HepG2 (cell line): ENCODE data around the gene SLAMF8. TPM values are rescaled to one million over a fixed set of nuclear protein-coding genes. Genes with fewer than 3 reads are reported as not detected.

Experiments used
- ATAC-seq: fragments of 200-7000 bp; cut with Tn5 transposase; 3 replicates; pipeline ENCODE4 v1.9.1; 2020; ENCODE audit warnings: mild to moderate bottlenecking, moderate library complexity
- BruUV-seq: library from RNA; stranded (reverse); fragments of 400-500 nt; replicated peaks from 2 replicates; lab custom pipeline; 2021; lab: Mats Ljungman, UMichigan
- CTCF ChIA-PET: fragments of 300-600 bp; formaldehyde crosslinking; extraction: SDS; loops from one replicate; lab custom pipeline; 2021; ENCODE audit warnings: low total read pairs, inconsistent platforms, low intra/inter-chr PET ratio; lab: Yijun Ruan, JAX
- POLR2A ChIA-PET: fragments of 350-600 bp; sonication (Branson Sonifier 250); formaldehyde crosslinking; loops from one replicate; lab custom pipeline; 2020; ENCODE audit warnings: antibody characterized with exemption, inconsistent platforms; lab: Yijun Ruan, JAX
- DNase-seq: peaks from one replicate; pipeline ENCODE4 v3.0.0-alpha.2; 2015; ENCODE audit warnings: low spot score
- FAIRE-seq: peaks from 3 replicates; lab custom pipeline; 2011; peaks lifted over from hg19 to GRCh38; lab: Jason Lieb, UNC
- H2AFZ ChIP-seq: one replicate; pipeline ENCODE4 v1.6.1; 2011; ENCODE audit warnings: low read length, inconsistent platforms
- H3K27ac ChIP-seq: fragments of 300-600 bp; 3 replicates; pipeline ENCODE4 v1.8.0; 2011; ENCODE audit warnings: mixed run types, mild to moderate bottlenecking, mixed read lengths, low read length, inconsistent platforms; ENCODE audit not compliant: insufficient read depth; ENCODE audit errors: extremely low read length
- H3K27me3 ChIP-seq, 2 experiments: fragments of 200-600 bp in 1 of 2; 2 replicates in 1 of 2; 3 replicates in 1 of 2; pipeline versions ENCODE4 v1.6.0 to v1.8.0; 2011; ENCODE audit warnings: low read length in 2 of 2, mild to moderate bottlenecking in 2 of 2, moderate library complexity in 2 of 2, inconsistent platforms in 1 of 2; ENCODE audit not compliant: insufficient read depth in 2 of 2, control insufficient read depth in 1 of 2
- H3K36me3 ChIP-seq, 2 experiments: fragments of 200-600 bp in 1 of 2; replicated peaks in 1 of 2; 2 replicates in 1 of 2; 3 replicates in 1 of 2; pipeline versions ENCODE4 v1.5.1 to v1.8.0; 2011; ENCODE audit warnings: low read length in 2 of 2, inconsistent platforms in 1 of 2; ENCODE audit not compliant: insufficient read depth in 2 of 2, control insufficient read depth in 1 of 2
- H3K4me1 ChIP-seq: 2 replicates; pipeline ENCODE4 v1.5.1; 2012; ENCODE audit warnings: low read length, inconsistent platforms; ENCODE audit not compliant: insufficient read depth
- H3K4me2 ChIP-seq: 2 replicates; pipeline ENCODE4 v1.6.0; 2011; ENCODE audit warnings: low read depth, low read length, inconsistent platforms
- H3K4me3 ChIP-seq, 3 experiments: fragments of 200-600 bp in 1 of 3; sonication (generic), shearing (Covaris generic) in 1 of 3; replicated peaks in 1 of 3; 2 replicates each; pipeline ENCODE4 v1.5.1; 2011 to 2016; ENCODE audit warnings: low read length in 3 of 3, inconsistent platforms in 2 of 3, low read depth in 2 of 3, mild to moderate bottlenecking in 2 of 3, control low read depth in 1 of 3, mixed read lengths in 1 of 3; ENCODE audit not compliant: insufficient read depth in 1 of 3
- H3K79me2 ChIP-seq: one replicate; pipeline ENCODE4 v1.6.1; 2011; ENCODE audit warnings: low read length, inconsistent platforms; ENCODE audit not compliant: insufficient read depth
- H3K9ac ChIP-seq: 2 replicates; pipeline ENCODE4 v1.6.0; 2011; ENCODE audit warnings: mild to moderate bottlenecking, low read depth, low read length, inconsistent platforms; ENCODE audit not compliant: insufficient read depth
- H3K9me3 ChIP-seq: 2 replicates; pipeline ENCODE4 v1.5.1; 2012; ENCODE audit warnings: mild to moderate bottlenecking, low read length
- H4K20me1 ChIP-seq: 2 replicates; pipeline ENCODE4 v1.6.0; 2011; ENCODE audit warnings: inconsistent platforms, mild to moderate bottlenecking, low read length, moderate library complexity; ENCODE audit not compliant: insufficient read depth
- PLRG1 ChIP-seq: fragments of 450-650 bp; conservative IDR thresholded peaks from 2 replicates; pipeline ENCODE4 v1.6.1; 2016
- TOE1 ChIP-seq: sonication (generic); formaldehyde crosslinking; IDR thresholded peaks from 2 replicates; pipeline ENCODE4 v1.4.0; 2020; ENCODE audit warnings: mild to moderate bottlenecking, missing genetic modification reagents
- ZNF343 ChIP-seq: sonication (generic); formaldehyde crosslinking; IDR thresholded peaks from 2 replicates; pipeline ENCODE4 v1.4.0; 2020; ENCODE audit warnings: mild to moderate bottlenecking, missing genetic modification reagents
- ZNF547 ChIP-seq: sonication (generic); formaldehyde crosslinking; IDR thresholded peaks from 2 replicates; pipeline ENCODE4 v1.5.1; 2020; ENCODE audit warnings: mild to moderate bottlenecking, missing genetic modification reagents
- WGBS: methylation state at CpG from one replicate; pipeline ENCODE4 v1.1.6; 2017; ENCODE audit warnings: low lambda C conversion rate; 5-methylcytosine and 5-hydroxymethylcytosine counted together
- in situ Hi-C: cut with HindIII; loops from 2 replicates; pipeline ENCODE4 v1.10.0; 2017; ENCODE audit warnings: low pct_unique_long_range_greater_than_20kb; ENCODE audit not compliant: extremely low pct_ligation_motif_present
- intact Hi-C: fragments of 100-400 bp; cut with micrococcal nuclease; formaldehyde crosslinking; loops from one replicate; pipeline ENCODE4 v1.10.0; 2022; ENCODE audit not compliant: unreplicated experiment
- polyA plus RNA-seq, 8 experiments: library from polyadenylated mRNA; depleted of rRNA in 3 of 8; stranded (reverse) in 7 of 8; unstranded in 1 of 8; fragments of >200 nt; fragmentation: Illumina TruSeq in 4 of 8; extraction: Trizol in 4 of 8; gene quantifications; 2 replicates each; pipeline versions ENCODE4 v1.2.1 to v1.2.3, GENCODE V29; 2011 to 2016; ENCODE audit warnings: low read depth in 4 of 8, missing spikeins in 1 of 8, mixed read lengths in 1 of 8; ENCODE audit not compliant: insufficient read depth in 1 of 8
- total RNA-seq, 5 experiments: library from RNA; depleted of rRNA; stranded (reverse); fragments of >200 nt; fragmentation: Illumina TruSeq; extraction: Trizol; gene quantifications; 2 replicates each; pipeline ENCODE4 v1.2.3, GENCODE V29; 2016; ENCODE audit warnings: low read depth in 1 of 5

SLAMF8 gene
- total and polyA plus RNA-seq, 2 of the 13 experiments (the other 11 are each of a cell fraction or from before 2014, with no cell fraction given): not detected

DNA sequence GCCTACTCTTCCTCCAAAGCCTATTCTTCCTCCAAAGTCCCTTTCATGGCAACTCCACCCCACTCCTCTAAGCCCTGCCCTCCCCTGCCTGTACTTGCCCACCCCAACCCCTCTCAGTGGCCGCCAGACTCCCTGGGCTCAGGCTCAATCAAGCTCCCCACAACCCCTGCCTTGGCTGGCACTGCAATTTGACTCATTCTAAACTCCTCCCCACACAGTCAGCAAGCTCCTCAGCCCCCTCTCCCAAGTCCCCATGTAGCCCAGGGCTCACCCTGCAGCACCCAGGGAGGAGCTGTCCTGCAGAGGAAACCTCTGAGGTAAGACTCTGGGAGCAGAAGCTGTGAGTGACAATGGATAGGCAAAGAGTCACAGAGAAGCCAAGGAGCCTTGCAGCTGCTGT is 39.4 kb downstream of the SLAMF8 start:
- no peak overlapping the region for H3K9ac ChIP-seq
- BruUV-seq: no TSS peak
- H3K4me1 ChIP-seq: no peaks in the 10 kb centered on the region
- CTCF ChIA-PET: no interaction called here
- H3K4me3 ChIP-seq: no peak overlapping the region
- H3K27me3 ChIP-seq: peaks cover 7 to 15% of the 10 kb centered on the region in 2 experiments; a peak in 3 of 5 replicates
- TF ChIP-seq PLRG1 (no peak), ZNF547 (no peak)
- no peaks in the 10 kb centered on the region for H4K20me1 ChIP-seq
- POLR2A ChIA-PET: no interaction called here
- no peak for FAIRE-seq
- no peak for DNase-seq
- no peak overlapping the region for H3K4me2 ChIP-seq
- H2AFZ ChIP-seq: no peak overlapping the region
- no peak overlapping the region for H3K27ac ChIP-seq
- WGBS: 0% methylated on average over 1 of the region's 1 CpG
- ATAC-seq: no peak
- H3K9me3 ChIP-seq: no peaks in the 10 kb centered on the region
- H3K79me2 ChIP-seq: no peaks in the 10 kb centered on the region
- no peaks in the 10 kb centered on the region for H3K36me3 ChIP-seq
- intact Hi-C loops (no loop called here), in situ Hi-C loops (no loop called here)

DNA sequence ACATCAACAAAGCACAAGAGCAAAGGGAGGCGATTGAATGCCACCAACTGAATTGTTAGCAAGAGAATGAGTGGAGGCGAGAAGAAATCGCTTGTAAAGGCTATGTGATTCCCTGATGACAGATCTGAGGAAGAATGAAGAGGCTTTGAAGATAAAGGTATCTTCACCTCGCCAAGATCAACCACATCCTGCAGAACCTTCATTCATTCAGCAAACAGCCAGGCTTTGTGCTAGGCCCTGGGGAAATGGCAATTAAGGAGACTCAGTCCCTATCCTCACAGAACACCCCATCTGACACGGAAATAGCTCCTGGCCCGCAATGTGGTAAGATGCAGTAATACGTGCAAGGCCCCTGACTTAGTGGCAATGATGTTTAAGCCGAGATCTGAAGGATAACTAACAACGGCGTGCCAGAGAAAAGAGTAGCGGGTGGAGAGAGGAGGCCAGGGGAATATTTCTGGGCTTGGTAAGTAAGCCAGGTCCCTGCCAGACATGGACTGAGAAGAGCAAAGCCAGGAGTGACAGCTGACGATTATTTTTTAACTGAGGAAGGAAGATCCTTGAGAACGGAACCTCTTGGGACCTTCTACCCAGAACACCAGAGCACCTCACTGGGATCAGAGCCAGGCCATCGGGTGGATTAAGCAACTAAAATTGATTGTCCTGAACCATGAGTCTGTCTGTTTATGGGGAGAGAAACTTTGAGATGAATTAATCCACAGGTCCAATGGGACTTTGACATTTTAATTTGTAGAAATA is 40.4 kb downstream of the SLAMF8 start:
- no TSS peak for BruUV-seq
- Histone ChIP-seq H3K27me3 (peaks cover 7 to 13% of the 10 kb centered on the region in 2 experiments; a peak in 3 of 5 replicates), H3K27ac (no peak overlapping the region), H2AFZ (no peak overlapping the region), H3K4me2 (no peak overlapping the region), H4K20me1 (no peaks in the 10 kb centered on the region), H3K9me3 (no peaks in the 10 kb centered on the region), H3K4me3 (no peak overlapping the region), H3K9ac (no peak overlapping the region), H3K4me1 (no peaks in the 10 kb centered on the region), H3K79me2 (no peaks in the 10 kb centered on the region), H3K36me3 (no peaks in the 10 kb centered on the region)
- ChIA-PET POLR2A (no interaction called here), CTCF (no interaction called here)
- TF ChIP-seq TOE1 (CRISPR knock-in tag) (no peak), ZNF343 (no peak)
- FAIRE-seq: no peak
- in situ Hi-C loops: no loop called here
- no peak for DNase-seq
- WGBS: 42% methylated on average over 14 of the region's 14 CpGs
- no peak for ATAC-seq
- intact Hi-C loops: no loop called here
